Stimulated activated CD4-positive, alpha-beta T cell treated with anti-CD3 and anti-CD28 coated beads, Interleukin-4, amount 100 ng/mL, for 48 hours (primary cell): ENCODE measurements around the gene TRMT2A.
A peak's percentile ranks its signal among the peaks of the same experiment; 100 is the strongest.

Experiments used
- DNase-seq, 2 donors: peaks; one replicate each; pipeline ENCODE4 v3.0.0-alpha.2; 2020; ENCODE audit warnings: low read depth in 2 of 2

TRMT2A gene

DNA sequence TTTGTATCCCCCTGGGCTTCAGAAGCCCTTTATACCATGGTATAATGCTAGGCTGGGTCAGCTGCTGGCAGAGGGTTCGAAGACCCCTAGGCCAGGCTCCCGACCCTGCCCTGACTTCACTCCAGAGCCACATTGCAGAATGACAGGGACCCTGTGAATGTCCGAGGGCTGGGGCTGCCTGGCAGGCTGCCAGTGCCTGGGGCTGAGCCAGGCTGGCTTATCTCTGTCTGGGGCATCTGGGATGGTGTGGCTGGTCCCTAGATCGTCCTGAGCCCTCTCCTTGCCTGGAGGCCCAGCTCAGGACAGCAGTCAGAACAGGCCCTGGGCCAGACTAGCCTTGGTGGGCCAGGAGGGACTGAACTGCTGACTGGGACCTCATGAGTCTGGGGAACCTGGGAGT lies 18.2 kb upstream of the TRMT2A start:
- no peak for DNase-seq

GRCh38 chr22:20133930-20134549 lies 17.0 kb upstream of the TRMT2A start:
- no peak for DNase-seq

DNA sequence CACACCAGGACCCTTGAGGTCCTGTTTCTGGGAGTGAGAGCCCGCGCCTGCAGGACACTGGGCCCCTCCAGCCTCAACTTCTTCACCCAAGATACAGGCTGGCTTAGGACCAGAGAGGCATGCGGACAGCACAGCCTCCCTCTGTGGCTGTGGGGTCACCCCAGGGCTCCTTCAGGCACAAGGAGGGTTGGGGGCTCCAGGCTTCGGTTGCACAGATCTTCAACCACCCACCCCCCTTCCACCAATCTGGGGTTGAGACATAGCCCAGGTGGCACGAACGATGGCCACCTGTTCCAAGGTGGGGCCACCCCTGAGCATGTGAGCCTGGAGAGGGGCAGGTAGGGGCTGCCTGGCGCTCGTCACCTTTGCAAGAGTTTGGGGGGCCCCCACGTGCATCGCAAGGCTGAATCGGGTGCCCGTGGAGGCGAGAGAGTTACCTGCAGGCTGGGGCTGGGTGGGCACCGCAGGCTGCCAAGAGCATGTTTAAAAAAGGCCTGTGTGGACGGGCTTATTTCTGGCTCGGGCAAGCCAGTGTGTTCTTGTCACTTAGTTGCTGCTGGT lies 15.7 kb upstream of the TRMT2A start:
- no peak for DNase-seq

DNA sequence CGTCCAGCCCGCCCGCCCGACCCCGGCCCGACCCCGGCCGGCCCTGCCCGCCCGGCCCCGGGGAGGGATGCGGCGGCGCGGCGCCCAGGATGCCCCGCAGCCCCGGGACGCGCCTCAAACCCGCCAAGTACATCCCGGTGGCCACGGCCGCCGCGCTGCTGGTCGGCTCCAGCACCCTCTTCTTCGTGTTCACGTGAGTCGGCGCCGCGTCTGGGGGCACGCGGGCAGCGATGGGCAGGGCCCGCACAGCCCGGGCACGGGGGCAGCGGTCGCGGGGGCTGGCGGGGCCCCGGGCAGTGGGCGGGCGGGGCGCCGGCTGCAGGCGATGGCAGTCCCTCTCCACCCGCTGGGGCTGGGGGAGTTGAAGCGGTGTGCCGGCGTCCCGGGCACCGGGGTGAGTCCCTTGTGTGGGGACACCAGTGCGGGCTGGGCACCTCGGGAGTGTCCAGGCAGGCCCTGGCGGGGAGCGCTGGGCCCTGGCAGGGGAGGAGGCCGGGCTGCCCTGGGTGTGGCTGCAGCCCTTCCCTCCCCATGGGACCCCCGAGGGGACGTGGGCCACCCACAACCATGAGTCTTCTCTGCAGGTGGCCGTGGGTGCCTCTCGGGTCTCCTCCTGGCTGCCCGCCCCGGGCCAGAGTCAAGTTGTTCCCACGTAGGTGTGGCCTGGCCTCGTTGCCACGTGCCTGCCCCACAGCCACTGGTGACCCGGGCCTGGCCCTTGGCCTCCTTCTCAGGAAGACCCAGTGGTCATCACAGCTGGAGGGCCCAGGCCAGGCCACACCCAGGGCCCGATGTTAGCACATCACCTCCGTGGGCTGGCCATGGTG lies 15.0 kb upstream of the TRMT2A start:
- DNase-seq, result no peak

DNA sequence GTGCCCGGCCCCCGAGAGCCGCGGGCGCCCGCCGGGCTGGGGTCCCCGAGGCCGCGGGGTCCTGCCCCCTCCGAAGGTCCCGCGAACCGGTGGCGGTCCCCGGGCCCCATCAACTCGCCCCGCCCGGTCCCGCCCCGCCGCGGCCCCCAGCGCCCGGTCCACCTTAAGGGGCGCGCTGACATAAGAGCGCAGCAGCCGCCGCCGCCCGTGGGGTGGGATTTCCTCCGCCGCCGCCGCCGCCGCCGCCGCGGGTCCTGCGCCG lies 14.5 kb upstream of the TRMT2A start, which contains the start of gene ZDHHC8:
Gene ZDHHC8, plus strand, starts transcription at position 208 of the 262 bp plus-strand sequence. CDS start 144 bp downstream, outside the sequence.
- DNase-seq, result peak in 1 of 2 donors; percentile 47

- peak; percentile 71 to 72 for DNase-seq
These were observed 13.9 kb upstream of the TRMT2A start for GRCh38 chr22:20130731-20131596.

DNA sequence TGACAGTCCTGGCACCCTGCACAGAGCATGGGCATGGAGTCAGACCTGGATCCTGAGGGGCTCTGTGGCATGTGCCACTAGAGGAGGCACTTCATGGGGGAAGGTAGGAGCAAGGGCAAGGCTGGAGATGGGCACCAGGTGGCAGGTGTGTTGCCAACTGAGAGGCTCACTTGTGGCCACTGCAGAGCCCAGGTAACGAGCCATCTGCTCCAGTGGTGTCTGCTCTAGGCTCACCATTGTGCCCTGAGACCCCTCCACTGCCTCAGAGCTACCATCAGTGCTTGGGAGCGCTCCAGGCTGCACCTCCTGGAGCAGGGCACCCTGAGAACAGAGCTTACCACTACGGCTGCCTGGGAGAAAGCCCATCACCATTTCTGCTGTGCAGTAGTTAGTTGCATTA lies 13.3 kb upstream of the TRMT2A start:
- DNase-seq, result no peak

DNA sequence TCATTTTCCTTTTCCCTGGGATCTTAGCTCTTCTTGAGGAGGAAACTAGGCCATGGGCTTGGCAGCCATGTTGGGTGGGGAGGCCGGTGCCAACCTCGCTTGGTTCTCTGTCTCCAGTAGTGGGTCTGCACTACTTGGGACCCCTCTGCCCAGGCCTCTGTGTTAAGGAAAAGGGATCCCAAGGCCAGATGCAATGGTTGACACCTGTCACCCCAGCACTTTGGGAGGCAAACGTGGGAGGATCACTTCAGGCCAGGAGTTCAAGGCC lies 12.7 kb upstream of the TRMT2A start:
- no peak for DNase-seq

DNA sequence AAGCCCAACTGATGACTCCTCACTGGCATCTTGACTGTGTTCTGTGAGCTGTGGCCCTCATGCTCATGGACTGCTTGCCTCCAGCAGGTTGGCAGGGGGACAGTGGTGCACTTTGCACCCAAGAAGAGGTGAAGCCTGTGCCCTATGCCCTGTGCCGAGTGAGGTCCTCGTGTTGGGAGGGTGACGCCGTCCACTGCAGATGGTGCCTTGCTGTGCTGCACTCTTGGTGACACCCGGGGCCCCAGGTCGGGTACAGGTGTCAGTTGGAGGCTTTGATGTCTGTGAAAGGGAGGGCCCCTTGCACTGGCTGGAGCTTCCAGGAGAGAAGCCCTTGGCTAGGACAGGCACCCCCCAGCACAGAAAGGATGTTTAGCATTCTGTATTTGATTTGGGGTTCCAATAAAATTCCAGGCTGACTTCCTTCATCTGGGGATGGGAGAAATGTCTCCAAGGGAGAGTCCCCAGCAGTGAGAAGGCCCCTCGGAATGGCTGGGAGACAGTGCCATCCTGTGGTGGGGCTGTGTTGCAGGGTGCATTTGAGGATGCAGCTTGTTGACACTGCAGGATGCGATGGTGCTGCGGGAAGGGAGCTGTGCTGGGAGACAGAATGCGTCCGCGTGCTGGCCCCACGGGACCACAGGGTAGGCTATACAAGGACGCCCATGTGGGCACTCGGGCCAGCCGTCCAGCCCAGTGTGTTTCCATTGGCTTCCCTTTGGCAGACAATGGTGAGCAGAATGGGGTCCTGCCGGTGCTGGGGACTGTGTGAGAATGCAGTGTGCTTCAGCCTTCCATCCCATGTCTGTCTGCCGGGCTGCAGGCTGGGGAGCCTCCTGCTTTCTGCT lies 12.1 kb upstream of the TRMT2A start:
- DNase-seq, result peak in 1 of 2 donors; percentile 26

GRCh38 chr22:20128619-20128901 lies 11.5 kb upstream of the TRMT2A start:
- no peak for DNase-seq

GRCh38 chr22:20127869-20128618 lies 11.0 kb upstream of the TRMT2A start:
- DNase-seq, result no peak

GRCh38 chr22:20127318-20127868 lies 10.4 kb upstream of the TRMT2A start:
- no peak for DNase-seq

- no peak for DNase-seq
These were observed 9.4 kb upstream of the TRMT2A start for GRCh38 chr22:20126284-20127029.

- no peak for DNase-seq
These were observed 8.5 kb upstream of the TRMT2A start for GRCh38 chr22:20125201-20126174.

DNA sequence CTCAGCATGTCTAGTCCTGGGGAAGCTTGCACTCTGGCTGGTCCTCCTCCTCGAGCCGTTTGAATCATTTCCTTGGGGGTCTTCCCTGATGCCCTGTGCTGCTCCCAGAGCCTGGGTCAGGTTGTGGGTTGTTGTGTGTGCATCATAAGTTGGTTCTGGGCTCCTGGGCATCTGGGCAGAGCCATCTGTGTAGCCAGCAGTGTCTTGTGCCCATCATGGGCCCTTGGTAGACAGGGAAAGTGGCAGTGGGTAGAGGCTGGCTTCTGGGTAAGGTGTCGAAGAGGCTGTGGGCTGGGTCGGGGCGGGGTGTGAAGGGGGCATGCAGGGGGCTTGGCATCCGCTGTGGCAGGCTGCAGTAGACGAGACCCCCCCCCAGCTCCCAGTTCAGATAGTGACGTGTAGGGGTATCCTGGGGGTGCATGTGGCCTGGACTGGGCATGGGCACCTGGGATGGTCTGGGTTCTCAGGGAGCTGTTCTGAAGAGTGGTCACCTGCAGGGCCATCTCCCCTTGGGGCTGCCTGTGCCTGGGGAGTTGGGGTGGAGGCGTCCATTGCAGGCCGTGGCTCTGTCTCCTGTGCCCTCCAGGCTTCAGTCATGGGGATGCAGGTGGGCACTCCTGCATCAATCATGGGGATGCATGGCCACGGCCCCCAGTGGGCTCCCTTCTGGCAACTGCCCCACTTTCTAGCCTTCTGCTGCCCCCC lies 7.2 kb upstream of the TRMT2A start:
- DNase-seq, result no peak

DNA sequence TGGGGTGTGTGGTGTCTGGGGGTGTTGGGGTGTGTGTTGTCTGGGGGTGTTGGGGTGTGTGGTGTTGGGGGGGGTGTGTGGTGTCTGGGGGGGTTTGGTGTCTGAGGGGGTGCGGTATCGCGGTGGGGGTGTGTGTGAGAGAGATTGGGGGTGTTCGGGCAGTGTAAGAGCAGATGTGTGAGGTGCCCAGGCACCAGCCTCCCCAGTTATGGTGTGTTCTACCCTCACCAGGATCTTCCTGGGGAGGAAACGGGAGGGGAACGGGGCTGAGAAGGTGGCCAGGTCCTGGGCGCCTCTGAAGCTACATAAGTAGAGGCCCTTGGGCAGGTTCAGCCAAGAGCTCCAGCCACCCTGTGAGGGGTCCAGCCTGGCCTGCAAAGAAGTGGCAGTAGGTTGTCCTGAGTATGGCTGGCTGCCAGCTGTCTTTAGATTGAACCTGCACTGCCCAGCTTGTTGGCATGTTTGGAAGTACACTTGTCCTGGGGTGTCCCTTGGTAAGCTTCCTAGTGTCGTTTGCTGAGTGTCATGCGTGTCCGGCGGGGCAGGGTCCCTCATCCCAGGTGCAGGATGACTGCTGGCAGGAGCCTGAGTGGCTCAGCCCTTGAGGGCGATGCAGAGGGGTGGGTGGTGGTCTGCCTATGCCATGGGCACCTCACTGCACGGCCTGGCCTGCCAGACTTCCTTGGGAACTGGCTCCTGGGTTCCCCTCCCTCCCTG lies 6.5 kb upstream of the TRMT2A start:
- DNase-seq, result no peak

DNA sequence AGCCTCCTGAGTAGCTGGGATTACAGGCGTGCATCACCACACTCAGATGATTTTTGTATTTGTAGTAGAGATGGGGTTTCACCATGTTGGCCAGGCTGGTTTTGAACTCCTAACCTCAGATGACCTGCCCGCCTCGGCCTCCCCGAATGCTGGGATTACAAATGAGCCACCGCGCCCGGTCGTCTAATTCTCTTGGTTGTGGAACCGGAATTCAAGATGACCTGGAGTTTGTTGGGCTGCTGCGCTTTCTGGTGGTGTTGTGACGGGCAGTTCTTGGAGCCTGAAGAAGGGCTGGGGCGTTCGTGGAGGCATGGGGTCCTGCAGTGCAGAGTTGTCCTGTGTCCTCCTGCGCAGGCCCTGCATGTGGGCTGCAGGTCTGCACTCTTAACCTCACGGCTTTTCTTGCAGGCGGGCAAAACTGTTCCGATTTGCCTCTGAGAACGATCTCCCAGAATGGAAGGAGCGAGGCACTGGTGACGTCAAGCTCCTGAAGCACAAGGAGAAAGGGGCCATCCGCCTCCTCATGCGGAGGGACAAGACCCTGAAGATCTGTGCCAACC lies 4.9 kb upstream of the TRMT2A start:
- no peak for DNase-seq
